Muscle of leg (tissue), 11 donors: ENCODE data around the gene PTPRN2. TPM values are rescaled to one million over a fixed set of nuclear protein-coding genes. Genes with fewer than 3 reads are reported as not detected.

Experiments used
- DNase-seq: peaks from one replicate; pipeline ENCODE4 v3.0.0; 2013
- H3K27ac ChIP-seq: one replicate; pipeline ENCODE4 v1.5.1; 2013; ENCODE audit warnings: mild to moderate bottlenecking, low read length, control low read depth
- H3K27me3 ChIP-seq: one replicate; pipeline ENCODE4 v1.6.1; 2013; ENCODE audit warnings: low read length; ENCODE audit not compliant: control insufficient read depth, insufficient read depth
- H3K36me3 ChIP-seq: one replicate; pipeline ENCODE4 v1.6.1; 2013; ENCODE audit warnings: low read length; ENCODE audit not compliant: control insufficient read depth, insufficient read depth
- H3K4me1 ChIP-seq: one replicate; pipeline ENCODE4 v1.6.1; 2013; ENCODE audit warnings: low read length; ENCODE audit not compliant: control insufficient read depth, insufficient read depth
- H3K4me3 ChIP-seq: one replicate; pipeline ENCODE4 v1.5.1; 2013; ENCODE audit warnings: low read length, control low read depth
- H3K9me3 ChIP-seq: replicated peaks from 2 replicates; pipeline ENCODE4 v1.6.1; 2013; ENCODE audit warnings: low read depth, low read length; ENCODE audit not compliant: control insufficient read depth
- whole genome bisulfite sequencing: methylation state at CpG from one replicate; pipeline ENCODE4 v1.1.5; 2013; ENCODE audit warnings: missing lambda C conversion rate; ENCODE audit not compliant: insufficient coverage; 5-methylcytosine and 5-hydroxymethylcytosine counted together
- polyA plus RNA-seq, 8 donors: library from polyadenylated mRNA; unstranded; fragments of 120-200 nt; gene quantifications; one replicate each; pipeline versions ENCODE4 v1.2.1 to v1.2.3, GENCODE V29; 2013; ENCODE audit warnings: inconsistent platforms in 1 of 8, low replicate concordance in 1 of 8; ENCODE audit not compliant: insufficient read length in 8 of 8, insufficient read depth in 1 of 8
- total RNA-seq: library from RNA; stranded (reverse); fragments of 120-200 nt; gene quantifications from one replicate; pipeline ENCODE4 v1.2.4, GENCODE V29; 2013

The PTPRN2 gene
- total and polyA plus RNA-seq, 9 donors: 1.4 to 2.9 (median 2.3) TPM

DNA sequence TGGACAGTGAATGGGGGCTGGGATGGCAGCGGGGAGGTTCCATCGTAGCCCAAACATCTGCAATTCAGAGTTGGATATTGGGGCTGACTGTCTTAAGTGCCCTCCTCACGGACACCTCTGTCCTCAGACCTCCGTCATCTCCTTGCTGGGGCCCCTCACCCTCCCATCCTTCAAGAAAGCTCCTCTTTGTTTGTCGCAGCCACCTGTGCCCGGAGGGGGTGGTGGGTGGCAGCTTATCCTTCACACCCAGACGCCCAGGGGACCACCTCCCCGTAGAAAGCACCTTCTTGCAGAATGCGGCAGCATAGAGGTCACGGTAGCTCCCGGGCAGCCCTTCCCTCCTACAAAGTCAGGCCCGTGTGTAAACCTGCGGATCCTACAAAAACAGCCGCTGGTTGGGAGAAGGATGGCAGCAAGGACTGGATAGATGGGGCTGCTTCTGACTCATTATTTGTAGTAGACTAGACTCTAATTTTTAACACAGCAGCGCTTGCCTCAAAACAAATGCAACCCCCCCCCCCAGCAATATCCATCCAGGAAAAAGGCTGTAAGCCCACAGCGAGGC lies 1.3 kb upstream of the PTPRN2 start:
- Histone ChIP-seq H3K4me1 (peaks cover 11% of the 10 kb centered on the region), H3K27me3 (peaks cover 46% of the 10 kb centered on the region), H3K4me3 (no peak overlapping the region), H3K9me3 (no peaks in the 10 kb centered on the region), H3K27ac (no peak overlapping the region), H3K36me3 (no peaks in the 10 kb centered on the region)
- no CpG with 5 or more reads among the region's 16 CpGs for WGBS
- DNase-seq: no peak

DNA sequence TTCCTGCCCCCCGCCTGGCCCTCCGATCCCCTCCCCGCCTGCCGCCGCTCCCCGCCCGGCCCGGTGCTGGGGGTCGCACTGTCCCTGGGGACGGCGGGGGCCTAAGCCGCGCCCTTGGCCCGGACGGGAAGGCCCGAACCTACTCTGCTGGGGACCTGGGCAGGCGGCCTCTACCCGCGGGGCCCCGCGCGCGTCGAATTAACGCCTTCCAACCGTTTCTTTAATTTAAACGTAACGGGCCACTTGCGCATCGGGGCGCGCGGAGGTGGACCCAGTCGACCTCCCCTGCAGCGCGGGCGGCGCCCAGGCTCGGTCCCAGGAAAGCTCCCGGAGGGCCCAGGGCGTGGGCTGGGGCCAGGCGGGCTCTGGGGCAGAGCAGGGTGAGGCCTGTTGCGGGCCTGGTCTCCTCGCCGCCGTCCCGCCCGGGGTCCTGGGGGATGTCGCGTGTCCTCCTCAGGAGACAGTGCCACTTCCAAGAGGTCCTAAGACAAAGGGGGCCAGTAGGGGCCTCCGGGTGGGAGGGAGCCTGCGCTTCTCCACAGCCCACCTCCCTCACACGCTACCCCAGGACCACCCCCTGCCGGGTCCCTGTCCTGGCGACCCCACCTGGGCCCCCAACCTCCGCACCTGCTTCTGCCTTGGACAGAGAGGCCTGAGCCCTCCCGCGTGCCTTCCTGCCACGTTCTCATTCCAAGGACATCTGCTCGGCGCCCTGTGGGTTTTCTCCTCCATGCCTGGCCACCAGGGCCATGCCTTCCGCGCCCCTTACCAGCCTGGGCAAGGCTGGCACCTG lies 658 bp upstream of the PTPRN2 start:
- Histone ChIP-seq H3K36me3 (no peaks in the 10 kb centered on the region), H3K4me1 (peaks cover 11% of the 10 kb centered on the region), H3K9me3 (no peaks in the 10 kb centered on the region), H3K4me3 (no peak overlapping the region), H3K27me3 (peaks cover 53% of the 10 kb centered on the region), H3K27ac (no peak overlapping the region)
- DNase-seq: peak; percentile 13
- 9% methylated on average over 57 of the region's 63 CpGs for WGBS

DNA sequence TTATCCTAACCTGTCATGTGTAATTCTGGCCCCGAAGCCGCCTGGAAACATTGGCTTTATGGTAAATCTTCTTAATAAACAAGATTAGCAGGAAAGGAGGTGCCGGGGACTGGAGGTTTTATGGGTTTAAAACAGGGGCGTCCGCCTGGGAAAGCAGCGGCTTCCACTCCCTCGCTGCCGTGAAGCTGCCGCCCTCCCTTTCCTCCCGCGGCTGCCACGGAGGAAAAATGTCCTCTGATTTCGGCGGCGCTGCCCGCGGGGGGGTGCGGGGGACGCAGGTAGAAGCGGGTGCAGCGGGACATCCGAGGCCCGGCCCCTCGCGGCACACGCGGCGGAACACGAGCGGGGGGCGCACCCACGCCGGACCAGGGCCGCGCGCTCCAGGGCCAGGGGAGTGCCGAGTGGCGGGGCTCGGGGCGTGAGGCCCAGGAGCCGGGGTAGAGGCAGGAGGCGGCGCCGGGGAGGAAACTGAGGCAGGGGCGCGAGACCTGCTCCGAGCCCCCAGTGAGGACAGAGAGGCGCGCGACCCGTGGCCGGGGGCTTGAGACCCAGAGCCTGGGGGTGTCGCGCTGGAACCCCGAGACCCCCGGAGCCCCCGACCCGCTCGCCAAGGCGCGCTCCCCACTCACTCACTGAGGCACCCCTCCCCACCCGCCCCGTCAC lies 993 bp downstream of the PTPRN2 start:
- DNase-seq: no peak
- no peak overlapping the region for H3K4me3 ChIP-seq
- no peaks in the 10 kb centered on the region for H3K9me3 ChIP-seq
- H3K4me1 ChIP-seq: peaks cover 11% of the 10 kb centered on the region
- WGBS: 3% methylated on average over 53 of the region's 63 CpGs
- H3K27me3 ChIP-seq: peaks cover 54% of the 10 kb centered on the region
- H3K36me3 ChIP-seq: no peaks in the 10 kb centered on the region
- H3K27ac ChIP-seq: no peak overlapping the region

DNA sequence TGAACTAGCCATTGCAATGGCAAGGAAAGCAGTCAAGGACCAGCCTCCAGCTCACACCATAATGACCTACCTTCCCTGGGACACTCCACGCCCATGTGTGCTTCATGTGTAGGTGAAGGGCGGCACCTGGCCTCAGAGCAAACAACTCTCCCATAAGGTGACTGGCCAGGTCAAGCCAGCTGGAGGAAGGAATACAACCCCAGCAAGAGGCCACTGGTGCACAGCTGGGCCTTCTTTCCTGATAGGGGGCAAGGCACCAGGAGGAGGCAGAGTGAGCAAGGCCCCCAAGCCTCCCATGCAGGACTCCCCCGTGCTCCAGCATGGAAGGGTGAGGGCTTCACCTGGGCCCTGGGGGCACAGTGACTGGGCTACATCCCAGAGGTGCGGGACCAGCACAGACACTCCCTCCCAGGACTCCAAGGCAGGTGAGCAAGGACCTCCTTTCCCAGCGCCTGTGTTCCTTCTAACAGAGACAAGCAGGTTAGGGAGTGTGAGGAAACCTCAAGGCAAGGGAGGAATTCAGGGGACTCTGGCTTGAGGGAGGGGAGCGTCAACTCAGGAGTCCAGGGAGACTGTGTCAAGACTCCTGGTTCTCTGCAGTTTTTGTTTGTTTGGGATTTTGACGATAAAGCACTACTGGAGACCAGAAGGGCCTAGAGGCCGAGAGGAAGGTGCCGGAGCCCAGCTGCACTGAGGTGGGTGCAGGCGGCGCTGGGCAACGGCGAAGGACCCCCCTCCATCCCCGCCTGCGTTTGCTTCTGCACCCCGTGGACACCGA lies 1.7 kb downstream of the PTPRN2 start:
- H3K4me3 ChIP-seq: no peak overlapping the region
- peaks cover 54% of the 10 kb centered on the region for H3K27me3 ChIP-seq
- 35% methylated on average over 11 of the region's 17 CpGs for WGBS
- peaks cover 11% of the 10 kb centered on the region for H3K4me1 ChIP-seq
- no peaks in the 10 kb centered on the region for H3K36me3 ChIP-seq
- peaks cover 3% of the 10 kb centered on the region for H3K9me3 ChIP-seq
- no peak for DNase-seq
- no peak overlapping the region for H3K27ac ChIP-seq

DNA sequence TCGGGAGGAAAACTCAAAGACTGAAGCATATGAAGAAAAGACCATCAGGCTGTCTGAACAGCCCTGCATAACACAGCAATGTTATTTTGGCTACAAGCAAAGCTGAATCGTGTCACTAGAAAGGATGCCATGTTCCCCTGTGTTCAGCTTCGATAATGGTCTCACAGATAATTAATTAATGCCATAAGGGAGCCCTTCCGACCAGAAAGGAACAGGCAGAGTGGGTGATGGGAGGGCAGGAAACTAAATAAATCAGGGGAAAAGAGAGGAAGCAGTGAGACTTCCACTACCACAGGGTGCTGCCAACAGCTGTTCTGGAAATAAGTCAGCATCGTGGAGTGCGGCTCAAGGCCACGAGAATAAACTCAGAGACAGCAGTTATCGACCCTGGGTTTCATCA lies 3.2 kb downstream of the PTPRN2 start:
- no peaks in the 10 kb centered on the region for H3K36me3 ChIP-seq
- peaks cover 11% of the 10 kb centered on the region for H3K4me1 ChIP-seq
- no peak overlapping the region for H3K27ac ChIP-seq
- peaks cover 14% of the 10 kb centered on the region for H3K9me3 ChIP-seq
- H3K27me3 ChIP-seq: peaks cover 49% of the 10 kb centered on the region
- H3K4me3 ChIP-seq: no peak overlapping the region
- WGBS: 65% methylated on average over 2 of the region's 8 CpGs
- no peak for DNase-seq

DNA sequence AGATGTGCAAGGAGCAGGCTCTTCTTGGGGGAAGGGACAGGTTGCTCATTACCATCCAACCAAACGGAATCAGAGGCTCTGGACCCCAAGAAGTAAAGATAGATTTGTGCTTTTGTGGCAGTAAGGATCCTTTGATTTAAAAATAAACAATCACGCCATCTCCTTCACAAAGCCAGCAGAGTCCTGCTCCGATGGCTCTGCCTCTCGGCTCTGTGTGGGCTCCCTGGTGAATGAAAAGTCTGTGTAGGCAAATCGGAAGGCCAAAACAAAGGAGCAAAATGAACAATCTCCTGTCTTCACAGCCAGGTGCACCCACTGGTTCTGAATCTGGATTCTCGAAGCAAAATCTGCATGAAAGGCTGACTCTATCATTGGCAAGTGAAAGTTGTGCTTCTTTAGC lies 3.8 kb downstream of the PTPRN2 start:
- H3K36me3 ChIP-seq: no peaks in the 10 kb centered on the region
- DNase-seq: no peak
- H3K4me1 ChIP-seq: peaks cover 11% of the 10 kb centered on the region
- peaks cover 43% of the 10 kb centered on the region for H3K27me3 ChIP-seq
- H3K4me3 ChIP-seq: no peak overlapping the region
- peaks cover 14% of the 10 kb centered on the region for H3K9me3 ChIP-seq
- H3K27ac ChIP-seq: no peak overlapping the region
- 86% methylated on average over 1 of the region's 6 CpGs for whole genome bisulfite sequencing

DNA sequence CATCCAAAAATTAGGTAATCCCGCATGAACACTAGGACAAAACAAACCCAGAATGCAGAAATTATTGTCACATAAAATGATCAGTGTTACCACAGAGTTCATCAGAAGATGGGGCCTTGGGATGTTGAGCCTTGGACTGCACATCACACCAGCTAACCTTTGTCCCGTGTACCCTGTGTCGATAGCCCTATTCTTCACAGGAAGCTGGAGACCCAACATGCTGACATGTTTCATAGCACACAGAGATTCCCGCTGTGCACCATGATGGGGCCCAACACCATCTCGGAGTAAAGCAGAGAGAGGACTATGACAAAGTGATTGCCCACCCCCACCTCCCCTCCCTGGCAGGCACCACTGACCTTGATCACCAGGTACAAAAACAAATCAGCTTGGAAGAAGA lies 4.5 kb downstream of the PTPRN2 start:
- Histone ChIP-seq H3K36me3 (no peaks in the 10 kb centered on the region), H3K27me3 (peaks cover 36% of the 10 kb centered on the region), H3K4me1 (peaks cover 11% of the 10 kb centered on the region), H3K9me3 (peaks cover 14% of the 10 kb centered on the region), H3K27ac (no peak overlapping the region), H3K4me3 (no peak overlapping the region)
- 89% methylated on average over 4 of the region's 5 CpGs for WGBS
- no peak for DNase-seq

DNA sequence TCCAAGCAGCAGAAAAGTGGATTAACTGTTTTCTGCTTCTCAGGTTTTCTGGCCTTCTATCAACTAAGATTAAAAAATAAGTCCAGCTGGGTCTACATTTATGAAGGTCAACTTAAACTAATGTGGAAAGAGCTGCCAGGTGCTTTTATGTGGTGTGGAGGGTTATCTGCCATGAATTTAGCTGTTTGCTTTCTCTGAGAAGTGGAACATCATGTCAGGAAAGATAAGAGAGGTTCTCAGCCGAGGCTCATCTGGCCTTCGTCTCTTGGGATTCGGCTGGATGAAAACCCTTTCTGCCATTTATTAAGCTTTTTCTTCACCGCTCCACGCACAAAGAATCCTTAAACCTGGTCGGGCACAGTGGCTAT lies 5.5 kb downstream of the PTPRN2 start:
- peaks cover 34% of the 10 kb centered on the region for H3K27me3 ChIP-seq
- 100% methylated on average over 4 of the region's 6 CpGs for WGBS
- H3K4me3 ChIP-seq: no peak overlapping the region
- no peaks in the 10 kb centered on the region for H3K36me3 ChIP-seq
- H3K27ac ChIP-seq: no peak overlapping the region
- H3K9me3 ChIP-seq: peaks cover 14% of the 10 kb centered on the region
- DNase-seq: no peak
- H3K4me1 ChIP-seq: peaks cover 11% of the 10 kb centered on the region

DNA sequence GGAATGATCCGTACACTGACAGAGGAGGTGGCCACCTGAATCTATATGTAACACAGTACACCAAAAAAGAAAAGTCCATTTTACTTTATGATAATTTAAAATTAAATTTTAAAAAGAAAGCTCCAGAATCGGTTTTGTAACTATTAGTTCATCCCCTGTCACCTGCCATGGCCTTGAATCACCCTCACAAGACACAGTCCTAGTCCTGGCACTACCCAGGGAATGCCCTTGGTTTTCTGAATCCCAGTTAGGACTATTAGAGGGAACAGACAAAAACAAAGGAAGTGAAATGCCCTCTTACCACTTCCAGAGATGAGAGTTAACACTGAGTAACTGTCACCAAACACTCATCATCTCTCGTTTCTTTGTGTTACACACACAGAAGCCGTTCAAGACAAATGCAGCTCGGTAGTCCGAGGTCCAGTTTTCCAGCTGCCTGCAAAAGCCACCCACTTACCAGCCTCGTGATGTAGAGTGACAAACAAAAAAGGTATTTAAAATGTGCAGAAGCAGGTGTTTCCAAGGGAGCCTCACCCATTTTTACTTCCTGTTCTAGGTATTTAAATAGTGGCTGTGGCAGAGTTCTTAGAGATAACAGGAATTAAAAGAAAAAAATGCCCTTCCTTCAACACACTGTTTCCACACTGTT lies 6.1 kb downstream of the PTPRN2 start:
- no peak for DNase-seq
- Histone ChIP-seq H3K27ac (no peak overlapping the region), H3K4me3 (no peak overlapping the region), H3K4me1 (peaks cover 8% of the 10 kb centered on the region), H3K9me3 (peaks cover 14% of the 10 kb centered on the region), H3K36me3 (no peaks in the 10 kb centered on the region), H3K27me3 (peaks cover 33% of the 10 kb centered on the region)
- WGBS: no CpG with 5 or more reads among the region's 7 CpGs
